DMS79 (cell line): Measurements from ENCODE around the gene FKBP15.
"Not testable (repeated sequence)": the region's sequence is repeated elsewhere in the genome, so short reads cannot be mapped to it uniquely, and the experiment has no call there.

Experiments used
- DNase-seq: peaks from one replicate; lab custom pipeline; 2025; lab: John Stamatoyannopoulos, UW

FKBP15 gene, protein sequence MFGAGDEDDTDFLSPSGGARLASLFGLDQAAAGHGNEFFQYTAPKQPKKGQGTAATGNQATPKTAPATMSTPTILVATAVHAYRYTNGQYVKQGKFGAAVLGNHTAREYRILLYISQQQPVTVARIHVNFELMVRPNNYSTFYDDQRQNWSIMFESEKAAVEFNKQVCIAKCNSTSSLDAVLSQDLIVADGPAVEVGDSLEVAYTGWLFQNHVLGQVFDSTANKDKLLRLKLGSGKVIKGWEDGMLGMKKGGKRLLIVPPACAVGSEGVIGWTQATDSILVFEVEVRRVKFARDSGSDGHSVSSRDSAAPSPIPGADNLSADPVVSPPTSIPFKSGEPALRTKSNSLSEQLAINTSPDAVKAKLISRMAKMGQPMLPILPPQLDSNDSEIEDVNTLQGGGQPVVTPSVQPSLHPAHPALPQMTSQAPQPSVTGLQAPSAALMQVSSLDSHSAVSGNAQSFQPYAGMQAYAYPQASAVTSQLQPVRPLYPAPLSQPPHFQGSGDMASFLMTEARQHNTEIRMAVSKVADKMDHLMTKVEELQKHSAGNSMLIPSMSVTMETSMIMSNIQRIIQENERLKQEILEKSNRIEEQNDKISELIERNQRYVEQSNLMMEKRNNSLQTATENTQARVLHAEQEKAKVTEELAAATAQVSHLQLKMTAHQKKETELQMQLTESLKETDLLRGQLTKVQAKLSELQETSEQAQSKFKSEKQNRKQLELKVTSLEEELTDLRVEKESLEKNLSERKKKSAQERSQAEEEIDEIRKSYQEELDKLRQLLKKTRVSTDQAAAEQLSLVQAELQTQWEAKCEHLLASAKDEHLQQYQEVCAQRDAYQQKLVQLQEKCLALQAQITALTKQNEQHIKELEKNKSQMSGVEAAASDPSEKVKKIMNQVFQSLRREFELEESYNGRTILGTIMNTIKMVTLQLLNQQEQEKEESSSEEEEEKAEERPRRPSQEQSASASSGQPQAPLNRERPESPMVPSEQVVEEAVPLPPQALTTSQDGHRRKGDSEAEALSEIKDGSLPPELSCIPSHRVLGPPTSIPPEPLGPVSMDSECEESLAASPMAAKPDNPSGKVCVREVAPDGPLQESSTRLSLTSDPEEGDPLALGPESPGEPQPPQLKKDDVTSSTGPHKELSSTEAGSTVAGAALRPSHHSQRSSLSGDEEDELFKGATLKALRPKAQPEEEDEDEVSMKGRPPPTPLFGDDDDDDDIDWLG

DNA sequence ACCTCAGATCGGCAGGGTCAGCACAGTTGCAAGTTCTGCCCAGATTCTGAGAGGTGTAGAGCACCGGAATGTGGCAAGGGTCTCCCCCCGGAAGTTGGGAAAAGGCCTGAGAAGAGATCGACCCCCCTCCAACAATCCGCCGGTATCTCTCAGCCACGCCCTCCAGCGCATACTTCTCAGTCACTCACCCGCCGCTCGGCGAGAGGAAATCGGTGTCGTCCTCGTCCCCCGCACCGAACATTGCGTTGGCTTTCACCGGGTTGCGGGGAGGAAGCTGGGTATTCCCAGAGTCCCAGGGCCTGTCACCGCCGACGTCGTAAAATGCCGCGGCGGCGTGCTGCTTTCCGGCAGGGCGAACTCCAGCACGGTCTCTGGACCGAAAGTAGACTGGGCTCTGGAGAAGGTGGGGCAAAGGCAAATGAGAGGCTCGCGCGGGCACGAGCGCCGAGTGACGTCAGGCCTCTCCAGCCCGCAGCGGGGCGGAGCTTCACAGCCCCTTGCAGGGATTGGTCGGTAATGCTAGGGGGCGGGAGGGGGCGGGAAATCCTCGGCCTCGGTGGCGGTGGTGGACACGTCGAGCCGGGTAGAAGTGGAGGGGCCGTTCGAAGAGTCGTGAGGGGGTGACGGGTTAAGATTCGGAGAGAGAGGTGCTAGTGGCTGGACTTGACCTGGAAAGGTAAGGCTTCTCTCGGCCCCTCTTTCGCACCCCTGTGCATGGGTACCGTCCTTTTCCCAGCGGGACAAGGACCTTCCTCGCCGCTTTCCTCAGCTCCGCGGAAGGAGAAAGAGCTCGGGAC, at the start of gene FKBP15, which contains the start of gene SLC31A1:
FKBP15 (minus strand) TSS at position 275 of the 797 bp plus-strand sequence; CDS start at position 241, 34 bp downstream.
SLC31A1 (plus strand) TSS at position 542 of the 797 bp plus-strand sequence. CDS start 34,605 bp downstream, outside the sequence.
- DNase-seq = peak; percentile 95

DNA sequence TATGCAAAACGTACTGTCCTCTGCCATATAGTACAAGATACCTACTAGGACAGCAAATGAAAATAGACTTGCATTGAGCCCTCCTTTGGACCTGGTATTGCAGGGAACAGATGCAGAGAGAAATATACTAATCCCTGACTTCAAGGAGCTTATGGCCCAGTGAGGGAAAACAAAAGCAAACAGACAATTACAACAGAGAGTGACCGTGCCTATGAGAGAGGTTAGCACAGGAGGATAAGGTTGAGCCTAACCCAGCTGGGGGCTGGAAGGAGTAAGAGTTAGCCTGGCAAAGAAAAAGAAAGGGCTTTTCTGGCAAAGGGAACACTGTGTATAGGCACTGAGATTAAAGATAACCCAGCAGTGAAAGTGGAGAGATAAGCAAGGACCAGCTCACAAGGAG, 48.8 kb upstream of the FKBP15 start:
- DNase-seq = no peak

DNA sequence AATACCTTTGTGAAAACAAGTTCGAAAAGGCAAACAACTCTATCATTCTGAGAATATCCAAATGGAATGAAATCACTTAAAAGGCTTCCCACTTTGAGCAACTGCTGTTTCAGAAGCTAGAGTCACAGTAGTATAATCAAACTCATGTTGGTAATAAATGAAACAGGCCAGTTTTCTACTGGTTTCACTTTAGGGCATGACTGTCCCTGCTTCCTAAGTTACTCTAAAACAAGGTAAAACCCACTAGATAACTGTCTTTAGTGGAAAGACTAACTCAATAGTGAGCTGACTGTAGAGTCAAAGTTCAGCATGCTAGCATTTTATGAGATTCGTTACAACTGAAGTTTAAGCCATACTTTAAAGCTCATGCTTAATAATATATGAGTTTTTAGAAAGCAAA, 48.3 kb upstream of the FKBP15 start:
- DNase-seq = no peak

DNA sequence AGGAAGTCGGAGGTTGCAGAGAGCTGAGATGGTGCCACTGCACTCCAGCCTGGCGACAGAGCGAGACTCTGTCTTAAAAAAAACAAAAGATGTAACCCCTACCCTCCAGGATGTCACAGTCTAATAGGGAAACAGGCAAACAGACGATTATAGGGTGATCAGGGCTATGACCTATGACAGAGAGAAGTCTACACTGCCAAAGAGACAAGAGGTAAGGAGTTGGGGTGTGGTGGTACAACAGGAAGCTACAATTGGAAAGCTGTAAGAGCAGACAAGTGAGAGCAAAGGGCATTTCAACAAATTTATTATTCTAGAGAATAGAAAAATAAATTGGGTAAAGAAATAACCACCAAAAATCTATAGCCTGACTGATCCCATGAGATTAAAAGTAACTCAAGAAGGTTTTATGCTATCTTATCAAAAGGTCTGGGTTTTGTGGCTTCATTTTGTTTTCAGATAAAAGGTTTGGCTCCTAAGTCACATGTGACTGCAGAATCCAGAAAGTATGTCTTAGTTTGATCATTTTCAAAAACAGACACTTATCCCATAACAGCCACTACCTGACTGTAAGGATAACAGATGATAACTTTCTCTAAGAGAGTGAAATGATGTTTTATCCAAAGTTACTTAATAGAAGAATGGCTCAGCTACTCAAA, 47.0 kb upstream of the FKBP15 start:
- no peak for DNase-seq

DNA sequence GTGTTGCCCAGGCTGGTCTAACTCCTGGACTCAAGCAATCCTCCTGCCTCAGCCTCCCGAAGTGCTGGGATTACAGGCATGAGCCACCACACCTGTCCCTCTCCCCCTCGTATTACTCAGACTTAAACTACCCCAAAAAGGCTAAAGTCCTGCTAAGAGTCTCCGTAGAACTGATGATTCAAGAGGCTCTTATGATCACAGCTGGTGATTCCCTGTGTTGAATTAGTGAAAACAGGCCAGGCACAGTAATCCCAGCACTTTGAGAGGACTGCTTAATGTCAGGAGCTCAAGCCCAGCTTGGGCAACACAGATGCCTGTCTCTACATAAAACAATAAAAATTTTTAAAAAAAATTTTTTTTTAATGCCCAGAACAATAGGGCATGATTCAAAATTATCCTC, 45.1 kb upstream of the FKBP15 start:
- DNase-seq = no peak

DNA sequence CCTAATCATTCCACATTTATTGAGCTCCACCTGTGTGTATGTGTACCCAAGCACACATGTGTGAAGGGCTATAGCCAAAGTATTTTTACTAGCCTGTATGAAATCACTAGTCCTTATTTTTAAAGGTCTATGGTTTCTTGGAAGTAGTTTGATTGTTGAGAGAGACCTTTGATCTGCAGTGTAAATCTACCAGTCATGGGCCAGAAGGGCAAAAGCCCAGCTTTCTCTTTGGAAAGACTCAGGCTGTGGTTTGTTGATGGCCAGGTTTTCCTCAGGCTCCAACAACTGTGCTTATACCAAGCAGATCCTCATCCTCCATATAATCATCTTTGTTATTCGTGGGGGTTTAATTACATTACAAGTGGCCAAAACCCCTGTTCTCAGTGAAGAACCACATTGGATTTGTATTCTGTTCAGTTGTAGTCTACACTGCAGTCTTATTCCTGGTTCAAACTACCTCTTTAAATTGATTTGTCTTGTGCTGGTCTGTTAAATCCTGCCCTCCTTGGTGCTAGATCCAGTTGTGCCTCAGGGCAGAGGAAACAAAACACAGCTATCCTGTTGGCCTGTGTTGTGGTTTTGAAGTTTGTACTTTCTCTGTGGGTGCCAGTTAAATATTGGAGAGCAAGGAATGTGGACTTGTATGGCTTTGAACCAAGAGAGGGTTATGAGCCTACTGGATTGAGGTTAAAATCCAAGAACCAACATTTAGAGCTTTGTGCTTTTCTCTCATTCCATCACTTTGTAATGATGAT, 41.0 kb upstream of the FKBP15 start:
- DNase-seq = no peak

DNA sequence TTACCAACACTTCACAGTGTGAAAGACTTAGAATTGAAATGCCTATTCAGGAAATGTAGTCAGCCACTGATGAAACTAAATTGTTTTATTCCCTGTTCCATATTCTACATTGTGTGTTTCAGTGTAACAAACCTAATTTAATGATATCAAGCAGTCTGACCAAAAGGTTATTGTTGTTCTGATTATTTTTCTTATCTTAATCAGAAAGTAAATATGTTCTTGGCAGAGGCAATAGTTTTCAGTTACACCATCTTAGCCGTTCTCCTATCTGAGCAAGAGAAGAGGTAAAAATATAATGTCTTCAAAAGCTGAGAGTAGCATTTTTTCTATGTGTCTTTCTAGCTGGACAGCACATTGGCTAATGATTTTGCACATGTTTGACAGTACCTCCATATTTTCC, 37.2 kb upstream of the FKBP15 start:
- DNase-seq = no peak

DNA sequence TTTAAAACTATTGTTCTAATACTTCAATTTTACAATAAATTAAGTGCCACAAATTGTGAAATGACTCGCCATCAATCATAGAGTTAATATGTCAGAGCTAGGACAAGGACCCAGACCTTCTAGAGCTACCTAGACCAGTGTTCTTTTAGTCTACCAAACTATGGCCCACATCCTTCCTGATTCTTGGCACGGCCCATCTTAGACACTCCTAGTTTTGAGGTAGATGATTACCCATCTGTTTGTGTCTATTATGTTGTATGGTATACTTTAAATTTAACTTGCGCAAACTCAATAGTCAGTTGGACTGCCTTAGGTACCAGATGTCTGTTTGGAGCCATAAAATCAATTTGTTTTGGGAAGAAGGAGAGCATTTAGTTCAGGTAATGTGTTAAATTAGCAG, 36.8 kb upstream of the FKBP15 start:
- no peak for DNase-seq

DNA sequence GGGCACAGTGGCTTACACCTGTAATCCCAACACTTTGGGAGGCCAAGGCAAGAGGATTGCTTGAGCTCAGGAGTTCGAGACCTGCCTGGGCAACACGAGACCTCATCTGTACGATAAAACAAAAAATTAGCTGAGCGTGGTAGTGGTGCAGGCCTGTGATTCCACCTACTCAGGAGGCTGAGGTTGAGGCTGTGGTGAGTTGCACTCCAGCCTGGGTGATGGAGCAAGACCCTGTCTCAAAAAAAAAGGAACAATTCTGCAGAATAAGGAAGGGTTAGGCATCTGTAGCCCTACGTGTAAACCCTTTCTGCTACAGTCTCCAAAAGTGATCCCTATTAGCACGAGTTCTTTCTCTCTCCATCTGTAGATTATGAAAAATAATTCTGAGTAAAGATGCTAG, 34.4 kb upstream of the FKBP15 start:
- DNase-seq = no peak

DNA sequence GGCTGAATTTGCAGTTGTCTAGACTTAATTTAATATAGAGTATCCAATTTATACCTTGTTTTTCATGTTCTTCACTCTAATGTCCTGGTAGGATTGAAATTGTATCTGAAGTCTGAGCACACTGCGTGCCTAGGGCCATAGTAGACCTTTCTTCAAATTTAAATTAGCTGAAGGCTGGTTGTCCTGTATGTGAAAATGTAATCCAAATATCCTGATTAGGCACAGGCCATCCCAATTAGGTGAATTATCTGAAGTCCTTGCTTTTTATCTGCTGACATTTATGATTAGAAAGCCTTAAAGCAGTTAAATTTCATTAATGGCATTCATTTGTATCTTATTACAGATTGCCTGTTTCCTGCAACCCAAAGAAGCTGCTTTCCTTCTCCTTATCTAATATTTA, 33.9 kb upstream of the FKBP15 start:
- no peak for DNase-seq

DNA sequence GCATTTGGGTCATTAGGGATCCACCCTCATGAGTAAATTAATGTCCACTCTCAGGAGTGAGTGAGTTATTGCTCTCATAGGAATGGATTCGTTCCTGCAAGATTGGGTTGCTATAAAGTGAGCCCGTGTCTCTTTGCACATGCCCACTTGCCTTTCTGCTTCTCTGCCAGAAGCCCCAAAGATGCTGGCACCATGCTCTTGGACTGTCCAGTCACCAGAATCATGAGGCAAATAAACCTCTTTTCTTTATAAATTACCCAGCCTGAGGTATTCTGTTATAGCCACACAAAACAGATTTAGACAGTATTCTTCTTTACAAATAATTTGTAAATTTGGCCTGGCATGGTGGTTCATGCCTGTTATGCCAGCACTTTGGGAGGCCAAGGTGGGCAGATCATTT, 29.7 kb upstream of the FKBP15 start:
- no peak for DNase-seq

DNA sequence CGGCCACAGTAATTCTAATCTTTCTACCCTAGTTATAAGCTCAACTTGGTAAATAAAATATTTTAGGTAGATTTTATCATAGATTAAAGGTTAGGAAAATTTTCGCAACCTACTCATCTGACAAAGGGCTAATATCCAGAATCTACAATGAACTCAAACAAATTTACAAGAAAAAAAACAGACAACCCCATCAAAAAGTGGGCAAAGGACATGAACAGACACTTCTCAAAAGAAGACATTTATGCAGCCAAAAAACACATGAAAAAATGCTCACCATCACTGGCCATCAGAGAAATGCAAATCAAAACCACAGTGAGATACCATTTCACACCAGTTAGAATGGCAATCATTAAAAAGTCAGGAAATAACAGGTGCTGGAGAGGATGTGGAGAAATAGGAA, 28.6 kb upstream of the FKBP15 start:
- not testable (repeated sequence) for DNase-seq

DNA sequence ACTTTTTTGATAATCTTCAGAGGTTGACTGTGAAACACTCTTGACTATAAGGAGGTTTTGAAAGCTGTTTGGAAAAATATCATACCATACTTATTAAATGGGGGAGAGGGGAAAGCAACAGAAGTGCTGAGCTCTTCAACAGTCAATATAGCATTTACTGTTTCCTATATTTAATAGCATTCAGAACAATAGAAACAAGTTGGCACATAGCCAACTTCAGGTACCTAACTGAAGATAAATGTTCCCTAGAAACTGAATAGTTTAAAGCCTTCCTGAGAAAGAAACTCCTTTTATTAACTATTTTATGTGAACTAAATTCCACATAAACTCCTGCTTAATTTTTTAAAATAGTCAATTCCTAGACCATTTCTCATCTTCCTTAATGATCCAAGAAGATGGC, 26.6 kb upstream of the FKBP15 start:
- no peak for DNase-seq

DNA sequence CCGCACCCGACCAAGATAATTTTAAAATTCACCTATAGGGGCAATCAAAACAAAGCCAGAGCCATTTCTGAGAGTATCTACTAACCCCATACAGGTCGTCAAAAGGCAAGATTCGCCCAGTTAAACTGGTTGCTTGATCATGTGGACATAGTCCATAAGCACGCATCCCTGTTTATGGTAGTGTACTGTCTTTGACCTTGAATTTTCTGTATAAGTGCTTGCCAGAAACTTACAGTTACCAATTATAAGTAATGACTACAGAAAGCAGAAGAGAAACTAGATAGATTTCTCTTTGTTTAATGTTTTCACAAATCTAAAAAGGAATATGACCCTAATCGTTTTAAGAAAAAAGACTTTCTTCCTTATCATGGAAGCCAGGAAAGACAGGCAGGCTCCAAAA, 25.9 kb upstream of the FKBP15 start:
- no peak for DNase-seq

DNA sequence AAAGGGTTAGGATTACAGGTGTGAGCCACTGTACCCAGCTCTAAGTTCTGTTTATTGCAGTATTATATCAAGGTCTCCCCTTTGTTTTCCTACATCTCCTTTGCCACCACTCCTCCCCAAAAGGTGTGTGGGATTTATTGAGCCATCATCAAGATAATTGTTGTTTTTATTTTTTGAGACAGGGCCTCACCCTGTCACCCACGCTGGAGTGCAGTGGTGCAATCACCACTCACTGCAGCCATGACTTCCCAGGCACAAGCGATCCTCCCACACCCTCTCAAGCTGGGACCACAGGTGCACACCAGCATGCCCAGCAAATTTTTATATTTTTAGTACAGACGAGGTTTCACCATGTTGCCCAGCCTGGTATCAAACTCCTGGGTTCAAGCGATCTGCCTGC, 24.8 kb upstream of the FKBP15 start:
- no peak for DNase-seq

DNA sequence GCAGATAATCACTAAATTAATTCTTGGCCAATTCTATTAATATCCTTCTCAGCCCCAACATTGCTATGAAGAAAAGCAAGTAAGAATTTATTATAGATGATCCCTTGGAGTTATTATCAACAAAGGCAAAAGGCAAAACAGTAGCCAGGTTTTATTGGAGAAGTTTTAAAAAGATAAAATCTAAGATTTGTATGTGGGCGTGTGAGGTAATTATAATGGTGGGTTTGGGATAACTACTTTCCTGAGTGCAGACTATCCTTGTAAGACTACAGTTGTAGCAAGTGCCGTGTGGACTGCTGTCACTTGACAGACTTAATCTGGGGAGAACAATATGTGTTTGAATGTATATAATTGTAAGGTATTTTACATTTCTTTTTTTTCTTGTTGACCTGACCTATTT, 23.5 kb upstream of the FKBP15 start:
- DNase-seq = no peak

DNA sequence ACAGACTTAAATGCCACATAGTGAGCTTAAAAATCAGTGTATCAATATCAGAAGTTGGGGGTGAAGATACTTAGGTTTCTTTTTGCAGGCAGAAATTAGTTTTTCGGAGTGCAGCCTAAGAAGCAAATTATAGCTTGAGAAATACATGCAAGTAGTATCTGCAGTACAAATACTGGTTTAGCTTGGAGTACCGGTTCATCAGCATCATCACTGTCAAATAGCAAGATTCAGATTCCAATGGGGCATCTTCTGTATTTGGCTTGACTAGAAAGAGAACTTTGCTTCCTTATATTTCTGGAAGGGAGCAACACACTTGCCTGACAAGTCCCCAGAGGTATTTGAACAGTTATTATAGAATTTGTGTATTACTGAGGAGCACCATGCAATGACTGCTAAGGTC, 20.1 kb upstream of the FKBP15 start:
- DNase-seq = no peak

DNA sequence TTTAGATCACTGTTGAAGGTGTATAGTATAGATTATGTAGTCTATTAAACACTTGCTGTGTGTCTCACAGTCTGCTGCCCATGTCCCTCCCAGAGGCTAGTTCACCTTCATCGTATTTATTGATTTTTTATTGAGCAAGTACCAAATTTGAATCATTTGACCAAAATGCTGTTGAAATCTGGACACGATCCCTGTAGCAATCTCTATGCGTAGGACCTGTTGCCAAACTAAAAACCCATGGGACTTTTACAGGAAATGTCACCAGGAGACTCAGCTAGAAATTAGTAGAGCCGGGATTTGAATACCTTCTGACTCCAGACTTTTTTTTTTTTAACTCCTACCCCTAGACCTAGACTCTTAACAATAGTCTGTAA, 17.8 kb upstream of the FKBP15 start:
- no peak for DNase-seq

DNA sequence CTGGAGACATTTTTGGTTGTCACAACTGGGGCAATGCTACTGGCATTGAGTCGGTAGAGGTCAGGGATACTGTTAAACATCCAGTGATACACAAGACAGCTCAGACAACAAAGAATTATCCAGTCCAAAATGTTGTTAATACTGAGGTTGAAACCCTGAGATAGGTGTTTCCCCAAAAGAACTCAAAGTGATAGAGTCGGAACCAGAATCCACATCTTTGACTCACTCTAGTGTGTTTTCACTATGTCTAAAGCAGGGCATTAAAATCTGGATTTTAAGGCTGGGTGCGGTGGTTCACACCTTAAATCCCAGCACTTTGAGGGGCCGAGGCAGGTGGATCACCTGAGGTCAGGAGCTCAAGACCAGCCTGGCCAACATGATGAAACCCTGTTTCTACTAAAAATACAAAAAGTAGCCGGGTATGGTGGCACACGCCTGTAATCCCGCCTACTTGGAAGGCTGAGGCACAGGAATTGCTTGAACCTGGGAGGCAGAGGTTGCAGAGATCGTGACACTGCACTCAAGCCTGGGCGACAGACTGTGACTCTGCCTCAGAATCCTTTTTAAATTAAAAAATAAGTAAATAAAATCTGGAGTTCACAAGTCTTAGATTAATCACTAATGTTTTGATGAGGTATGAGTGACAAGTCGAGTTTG, 17.3 kb upstream of the FKBP15 start:
- DNase-seq = no peak

DNA sequence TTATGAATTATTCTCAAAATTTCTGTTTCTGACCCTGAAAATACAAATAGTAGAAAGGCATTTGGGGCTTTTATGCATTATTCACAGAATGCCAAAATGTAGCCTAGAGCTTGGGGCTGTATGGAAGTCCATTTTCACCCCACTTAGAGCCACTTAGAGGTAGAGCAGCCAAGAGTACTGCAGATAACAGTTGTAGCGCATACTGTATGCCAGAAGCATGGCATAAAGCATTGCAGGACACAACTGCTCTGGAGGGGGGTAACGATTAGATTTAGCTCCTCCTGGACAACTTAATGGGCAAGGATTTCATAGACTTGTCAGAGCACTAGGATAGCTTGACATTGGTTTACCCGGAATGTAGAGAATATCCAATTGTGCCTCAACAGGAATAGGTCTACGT, 15.9 kb upstream of the FKBP15 start:
- no peak for DNase-seq
